Ascending aorta (tissue), 2 donors: ENCODE results near the gene TNRC18. TPM values are rescaled to one million over a fixed set of nuclear protein-coding genes. Genes with fewer than 3 reads are reported as not detected.
"Not testable (repeated sequence)": the region's sequence is repeated elsewhere in the genome, so short reads cannot be mapped to it uniquely, and the experiment has no call there.

Experiments used
- DNase-seq, 2 donors: peaks; one replicate each; pipeline ENCODE4 v3.0.0-alpha.2; 2019; ENCODE audit warnings: low spot score in 2 of 2
- H3K27ac ChIP-seq, 2 donors: fragments of 200-600 bp; sonication (generic); one replicate each; pipeline ENCODE4 v1.5.1; 2016 to 2017; ENCODE audit warnings: mild to moderate bottlenecking in 1 of 2
- H3K27me3 ChIP-seq: fragments of 200-600 bp; sonication (generic); one replicate; pipeline ENCODE4 v1.5.1; 2017
- H3K36me3 ChIP-seq, 2 donors: fragments of 200-600 bp; sonication (generic); one replicate each; pipeline ENCODE4 v1.5.1; 2016
- H3K4me1 ChIP-seq, 2 donors: fragments of 200-600 bp; sonication (generic); one replicate each; pipeline ENCODE4 v1.5.1; 2016 to 2017; ENCODE audit warnings: mild to moderate bottlenecking in 1 of 2
- H3K4me3 ChIP-seq, 2 donors: fragments of 200-600 bp; sonication (generic); one replicate each; pipeline ENCODE4 v1.5.1; 2016 to 2017; ENCODE audit warnings: mild to moderate bottlenecking in 1 of 2
- H3K9me3 ChIP-seq, 2 donors: fragments of 200-600 bp; sonication (generic); one replicate each; pipeline ENCODE4 v1.5.1; 2016
- intact Hi-C: fragments of 100-400 bp; cut with DNase I; formaldehyde crosslinking; loops from one replicate; pipeline ENCODE4 v1.15.1; 2023
- total RNA-seq: library from RNA; depleted of rRNA; stranded (reverse); fragments of >200 nt; gene quantifications from one replicate; pipeline ENCODE4 v1.1.0, GENCODE V29; 2016
- TF ChIP-seq, protein P1 (sequence below), 3 experiments: fragments of 200-600 bp in 2 of 3; fragments of 450-650 bp in 1 of 3; sonication (generic) in 2 of 3; IDR thresholded peaks; one replicate each; pipeline ENCODE4 v1.5.1; 2016 to 2019; ENCODE audit warnings: antibody characterized with exemption in 3 of 3, mild to moderate bottlenecking in 1 of 3, moderate library complexity in 1 of 3

TNRC18 gene
- total RNA-seq, 1 donor from 2014 or later: 240 TPM

DNA sequence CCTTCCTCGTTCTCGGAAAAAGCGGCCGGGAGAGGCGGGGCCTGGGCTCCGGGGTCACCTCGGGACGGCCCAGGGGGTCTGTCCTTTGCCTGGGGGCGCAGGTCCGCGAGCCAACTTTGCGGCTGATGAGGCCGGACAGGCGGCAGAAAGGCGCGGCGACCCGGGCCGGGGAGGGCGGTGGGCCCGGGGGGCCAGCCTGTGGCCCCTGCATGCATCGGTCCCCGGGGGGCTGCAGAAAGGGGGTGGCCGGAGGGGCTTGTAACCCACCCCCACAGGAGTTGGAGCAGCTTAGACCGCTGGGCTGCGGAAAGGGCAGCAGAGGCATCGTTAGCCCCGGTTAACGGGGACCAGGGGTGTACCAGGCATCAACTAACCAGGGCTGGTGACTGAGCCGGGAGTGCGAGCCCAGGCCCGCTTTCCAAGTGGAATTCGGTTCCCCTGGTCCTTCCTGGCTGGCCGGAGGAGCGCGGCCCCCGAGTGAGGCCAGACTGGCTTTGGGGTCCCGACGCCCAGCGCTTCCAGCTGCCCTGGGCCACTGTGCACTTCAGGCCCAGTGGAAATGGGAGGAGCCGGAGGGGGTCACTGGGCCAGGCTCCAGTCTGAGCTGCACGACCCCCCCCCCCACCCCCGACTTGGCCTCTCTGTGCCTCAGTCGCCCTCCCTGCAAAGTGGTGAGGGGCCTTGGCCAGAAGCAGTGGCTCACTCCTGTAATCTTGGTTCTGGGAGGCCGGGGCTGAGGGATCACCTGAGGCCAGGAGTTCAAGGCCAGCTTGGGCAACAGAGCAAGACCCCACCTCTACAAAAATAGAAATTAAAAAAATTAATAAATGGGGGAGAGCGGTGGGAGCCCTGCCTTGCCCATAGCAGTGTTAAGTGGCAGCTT, 140.0 kb downstream of the TNRC18 start:
- H3K27me3 ChIP-seq: no peaks in the 10 kb centered on the region
- H3K4me3 ChIP-seq: peak overlapping the region; percentile 62 to 80
- intact Hi-C loops: no loop called here
- no peaks in the 10 kb centered on the region for H3K9me3 ChIP-seq
- no peak overlapping the region for H3K27ac ChIP-seq
- no peak for DNase-seq
- peaks cover 7 to 8% of the 10 kb centered on the region in 2 donors for H3K4me1 ChIP-seq
- TF ChIP-seq, protein P1, sequence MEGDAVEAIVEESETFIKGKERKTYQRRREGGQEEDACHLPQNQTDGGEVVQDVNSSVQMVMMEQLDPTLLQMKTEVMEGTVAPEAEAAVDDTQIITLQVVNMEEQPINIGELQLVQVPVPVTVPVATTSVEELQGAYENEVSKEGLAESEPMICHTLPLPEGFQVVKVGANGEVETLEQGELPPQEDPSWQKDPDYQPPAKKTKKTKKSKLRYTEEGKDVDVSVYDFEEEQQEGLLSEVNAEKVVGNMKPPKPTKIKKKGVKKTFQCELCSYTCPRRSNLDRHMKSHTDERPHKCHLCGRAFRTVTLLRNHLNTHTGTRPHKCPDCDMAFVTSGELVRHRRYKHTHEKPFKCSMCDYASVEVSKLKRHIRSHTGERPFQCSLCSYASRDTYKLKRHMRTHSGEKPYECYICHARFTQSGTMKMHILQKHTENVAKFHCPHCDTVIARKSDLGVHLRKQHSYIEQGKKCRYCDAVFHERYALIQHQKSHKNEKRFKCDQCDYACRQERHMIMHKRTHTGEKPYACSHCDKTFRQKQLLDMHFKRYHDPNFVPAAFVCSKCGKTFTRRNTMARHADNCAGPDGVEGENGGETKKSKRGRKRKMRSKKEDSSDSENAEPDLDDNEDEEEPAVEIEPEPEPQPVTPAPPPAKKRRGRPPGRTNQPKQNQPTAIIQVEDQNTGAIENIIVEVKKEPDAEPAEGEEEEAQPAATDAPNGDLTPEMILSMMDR (IDR thresholded peaks at IDR 0.05): no peak
- no peaks in the 10 kb centered on the region for H3K36me3 ChIP-seq

DNA sequence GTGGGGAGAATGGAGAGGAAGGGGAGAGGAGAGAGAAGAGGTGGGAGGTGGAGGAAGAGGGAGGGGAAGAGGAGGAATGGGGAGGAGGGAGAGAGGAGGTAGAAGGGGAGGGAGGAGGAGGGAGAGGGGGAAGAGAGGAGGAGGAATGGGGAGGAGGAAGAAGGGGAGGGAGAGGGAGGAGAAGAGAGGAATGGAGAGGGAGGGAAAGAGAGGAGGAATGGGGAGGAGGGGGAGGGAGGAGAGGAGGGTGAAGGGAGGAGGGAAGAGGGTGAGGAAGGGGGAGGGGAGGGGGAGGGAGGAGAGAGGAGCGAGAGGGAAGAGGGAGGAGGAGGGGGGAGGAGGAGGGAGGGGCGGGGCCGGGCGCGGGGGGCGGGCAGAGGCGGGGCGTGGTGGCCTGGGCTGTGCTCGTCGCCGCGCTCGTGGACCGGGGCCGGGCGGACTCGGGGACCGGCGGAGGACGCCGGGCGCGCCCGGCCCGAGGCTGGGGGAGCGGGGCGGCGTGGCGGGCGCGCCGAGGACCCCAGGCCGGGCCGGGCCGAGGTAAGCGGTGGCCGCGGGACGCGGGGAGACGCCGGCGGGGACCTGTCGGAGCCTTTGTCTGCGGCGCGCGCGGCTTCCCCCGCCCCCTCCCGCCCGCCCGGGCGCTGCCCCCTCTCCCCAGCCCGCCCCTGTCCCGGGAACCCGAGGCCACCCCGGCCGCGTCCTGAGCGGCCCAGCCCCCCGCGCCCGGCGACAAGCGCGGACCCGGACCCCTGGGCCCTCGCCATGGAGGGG, 140.9 kb downstream of the TNRC18 start, which contains the start of gene SLC29A4:
SLC29A4 (plus strand) TSS at position 401 of the 774 bp plus-strand sequence. CDS start 4,874 bp downstream, outside the sequence.
- H3K9me3 ChIP-seq: no peaks in the 10 kb centered on the region
- H3K4me1 ChIP-seq: peaks cover 7 to 8% of the 10 kb centered on the region in 2 donors
- H3K27me3 ChIP-seq: no peaks in the 10 kb centered on the region
- DNase-seq: no peak
- intact Hi-C loops: no loop called here
- TF ChIP-seq, protein P1 (IDR thresholded peaks at IDR 0.05): no peak
- no peaks in the 10 kb centered on the region for H3K36me3 ChIP-seq
- H3K4me3 ChIP-seq: peak within 1 kb of the TSS; percentile 62 to 80
- H3K27ac ChIP-seq: no peak within 1 kb of the TSS

DNA sequence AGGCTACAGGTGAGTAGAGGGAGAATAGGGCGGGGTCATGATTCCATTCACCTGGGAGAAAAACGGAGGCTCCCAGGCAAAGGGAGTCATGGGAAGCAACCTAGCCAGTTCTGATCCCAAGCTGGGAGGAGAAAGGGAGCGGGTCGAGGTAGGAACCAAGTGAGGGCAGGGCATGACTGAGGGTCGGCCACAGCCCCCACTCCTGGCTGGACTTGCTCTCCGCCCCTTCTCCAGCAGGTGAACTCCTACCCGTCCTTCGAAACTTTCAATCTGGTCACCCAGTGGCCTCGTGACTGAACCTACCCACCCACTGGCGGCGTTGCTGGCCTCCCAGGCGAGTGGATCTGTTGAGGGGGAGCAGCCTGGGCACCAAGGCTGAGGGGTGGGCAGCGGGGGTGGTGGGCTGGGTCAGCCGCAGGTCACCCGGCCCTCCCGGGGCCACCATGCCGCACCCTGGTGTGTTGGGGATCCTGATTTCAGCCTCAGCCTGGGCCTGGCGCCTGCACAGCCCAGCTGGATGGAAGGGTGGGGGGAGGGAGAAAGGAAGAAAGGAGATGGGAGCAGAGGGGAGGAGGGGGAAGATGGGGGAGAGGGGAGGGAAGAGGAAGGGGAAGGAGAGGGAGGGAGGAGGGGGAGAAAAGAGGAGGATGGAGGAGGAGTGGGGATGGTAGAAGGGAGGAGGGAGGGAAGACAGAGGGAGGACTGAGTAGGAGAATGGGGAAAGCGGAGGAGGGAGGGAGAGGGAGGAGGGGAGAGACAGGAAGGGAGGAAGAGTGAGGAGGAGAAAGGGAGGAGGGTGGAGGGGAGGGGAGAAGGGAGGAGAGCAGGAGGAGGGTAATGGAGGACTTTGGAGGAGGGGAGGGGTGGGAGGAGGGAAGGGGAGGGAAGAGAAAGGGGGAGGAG, 141.8 kb downstream of the TNRC18 start:
- H3K27me3 ChIP-seq, H3K27ac ChIP-seq, DNase-seq, H3K4me1 ChIP-seq, H3K36me3 ChIP-seq, H3K4me3 ChIP-seq, intact Hi-C loops, H3K9me3 ChIP-seq: not testable (repeated sequence)

DNA sequence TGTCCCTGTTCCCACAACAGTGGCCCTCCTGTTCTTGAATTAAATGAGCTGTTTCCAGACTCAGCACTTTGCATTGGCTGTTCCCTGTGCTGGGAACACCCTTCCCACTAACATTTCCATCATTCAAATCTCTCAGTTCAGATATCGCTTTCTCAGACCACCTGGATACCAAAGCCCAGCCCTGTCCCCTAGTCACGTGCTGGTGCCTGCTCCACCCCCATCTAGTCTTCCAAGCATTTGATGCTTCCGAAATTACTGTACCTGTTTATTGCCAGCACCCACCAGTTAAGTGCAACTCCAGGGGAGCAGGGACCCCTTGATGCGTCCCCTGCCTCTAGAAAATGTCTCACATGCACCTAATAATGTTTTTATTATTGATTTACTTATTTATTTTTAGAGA, 143.9 kb downstream of the TNRC18 start:
- H3K9me3 ChIP-seq: no peaks in the 10 kb centered on the region
- H3K27ac ChIP-seq: no peak overlapping the region
- no peak for DNase-seq
- no peaks in the 10 kb centered on the region for H3K27me3 ChIP-seq
- intact Hi-C loops: no loop called here
- no peak overlapping the region for H3K4me3 ChIP-seq
- peaks cover 7 to 8% of the 10 kb centered on the region in 2 donors for H3K4me1 ChIP-seq
- no peaks in the 10 kb centered on the region for H3K36me3 ChIP-seq
- TF ChIP-seq, protein P1 (IDR thresholded peaks at IDR 0.05): no peak

DNA sequence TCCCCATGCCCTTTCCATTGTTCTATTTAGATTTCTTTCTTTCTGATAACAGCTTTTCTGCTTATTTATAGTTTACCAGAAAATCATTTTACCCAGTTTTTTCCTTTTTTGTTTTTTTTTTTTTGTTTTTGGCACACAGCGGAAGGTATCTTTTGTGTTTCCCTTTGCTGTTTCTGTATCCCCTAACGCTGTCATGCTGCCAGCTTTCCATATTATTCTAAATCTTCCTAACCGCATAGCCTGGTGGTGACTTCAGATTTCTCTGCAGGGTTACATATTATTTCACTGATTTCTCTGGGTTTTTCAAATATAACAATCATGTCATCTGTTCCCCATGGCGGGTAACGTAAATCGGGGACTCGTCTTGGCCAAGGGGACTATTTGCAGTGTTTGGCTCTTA, 144.9 kb downstream of the TNRC18 start:
- H3K27ac ChIP-seq: no peak overlapping the region
- intact Hi-C loops: no loop called here

More for the DNA sequence above, 144.9 kb downstream of the TNRC18 start:
- Histone ChIP-seq H3K4me1 (peaks cover 6 to 7% of the 10 kb centered on the region in 2 donors), H3K27me3 (no peaks in the 10 kb centered on the region), H3K4me3 (no peak overlapping the region), H3K36me3 (no peaks in the 10 kb centered on the region), H3K9me3 (no peaks in the 10 kb centered on the region)
- no peak for DNase-seq
- TF ChIP-seq, protein P1 (IDR thresholded peaks at IDR 0.05): no peak
